Umbilical cord (tissue), 2 donors: ENCODE measurements around the gene CASQ1. TPM values are rescaled to one million over a fixed set of nuclear protein-coding genes. Genes with fewer than 3 reads are reported as not detected.

ENCODE experiments used
- DNase-seq: peaks from one replicate; pipeline ENCODE4 v3.0.0-alpha.2; 2015; ENCODE audit warnings: low spot score
- total RNA-seq: library from RNA; depleted of rRNA; stranded (reverse); fragments of >200 nt; gene quantifications from one replicate; pipeline ENCODE4 v1.2.3, GENCODE V29; 2014; ENCODE audit warnings: low replicate concordance; ENCODE audit not compliant: insufficient read depth

The CASQ1 gene
- total RNA-seq, 1 donor from 2014 or later = not detected

DNA sequence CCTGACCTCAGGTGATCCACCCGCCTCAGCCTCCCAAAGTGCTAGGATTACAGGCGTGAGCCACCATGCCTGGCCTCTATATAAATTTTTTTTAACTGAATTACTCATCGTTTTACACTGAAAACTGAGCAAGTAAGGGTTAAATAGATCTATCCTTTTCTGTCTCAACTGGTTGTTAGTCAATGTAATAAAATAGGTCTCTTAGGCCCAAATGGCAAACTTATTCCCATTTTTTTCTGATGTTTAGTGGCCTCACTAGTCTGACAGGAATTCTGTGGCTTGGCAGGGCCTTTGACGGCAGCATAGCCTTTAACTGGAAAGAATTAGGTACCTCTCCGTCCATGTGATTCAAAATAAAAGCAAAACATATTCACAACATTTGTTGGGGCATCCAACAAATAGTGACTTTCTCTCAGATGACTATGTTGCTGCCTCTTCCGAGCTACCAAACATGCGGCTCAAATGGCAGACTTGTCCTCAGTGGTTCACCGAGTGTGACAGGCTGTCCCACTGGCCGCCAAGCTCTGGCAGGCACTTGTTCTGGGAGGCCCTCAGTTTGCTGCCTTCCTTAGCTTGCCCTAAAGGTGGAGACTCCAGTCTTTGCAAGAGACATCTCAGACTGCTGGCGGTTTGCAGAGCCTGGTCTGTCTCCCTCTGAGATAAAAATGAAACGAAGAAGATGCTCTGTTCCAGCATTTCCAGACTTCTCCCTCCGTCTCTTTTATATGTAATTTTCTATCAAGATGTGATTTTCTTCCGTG lies 21.6 kb upstream of the CASQ1 start:
- DNase-seq = peak; percentile 42

GRCh38 chr1:160169553-160170399 lies 20.6 kb upstream of the CASQ1 start:
- DNase-seq = no peak

- DNase-seq = no peak
Measured at GRCh38 chr1:160171354-160171753, 19.0 kb upstream of the CASQ1 start.

GRCh38 chr1:160171980-160172379 lies 18.4 kb upstream of the CASQ1 start:
- no peak for DNase-seq

DNA sequence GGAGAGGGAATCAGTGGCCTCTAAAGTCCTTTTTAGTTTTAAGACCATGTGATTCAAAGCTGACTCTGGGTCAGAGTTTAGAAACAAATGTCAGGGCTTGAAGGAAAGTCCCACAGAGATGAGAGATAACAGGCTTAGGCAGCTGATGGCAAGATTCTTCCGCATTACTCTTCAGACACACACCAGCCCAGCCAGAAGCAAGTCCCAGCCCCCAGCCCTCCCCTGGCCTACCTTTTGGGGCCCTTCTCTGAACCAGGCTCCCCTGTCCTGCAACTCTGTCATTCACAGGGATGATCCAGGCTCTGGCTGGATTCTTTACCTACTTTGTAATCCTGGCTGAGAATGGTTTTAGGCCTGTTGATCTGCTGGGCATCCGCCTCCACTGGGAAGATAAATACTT lies 13.1 kb upstream of the CASQ1 start:
- DNase-seq = peak; percentile 75

DNA sequence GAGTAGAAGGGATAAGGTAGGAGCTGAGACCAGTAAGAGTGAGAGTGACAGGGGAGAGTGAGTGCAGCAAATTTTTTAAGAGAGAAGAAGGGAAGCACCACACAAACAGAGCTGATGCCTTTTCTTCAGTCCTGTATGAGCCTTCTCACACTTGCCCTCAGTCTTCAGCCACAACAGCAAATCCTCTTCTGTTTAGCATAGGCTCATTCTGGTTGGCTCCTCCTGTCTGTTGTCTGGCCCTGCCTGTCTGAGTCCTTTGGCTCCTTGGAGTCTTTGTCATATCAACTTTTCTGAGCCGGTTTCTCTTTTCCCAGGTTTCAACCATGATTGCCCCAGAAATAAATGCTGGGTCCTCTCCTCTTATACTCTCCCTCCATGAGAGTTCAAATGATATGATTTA lies 12.7 kb upstream of the CASQ1 start:
- no peak for DNase-seq

DNA sequence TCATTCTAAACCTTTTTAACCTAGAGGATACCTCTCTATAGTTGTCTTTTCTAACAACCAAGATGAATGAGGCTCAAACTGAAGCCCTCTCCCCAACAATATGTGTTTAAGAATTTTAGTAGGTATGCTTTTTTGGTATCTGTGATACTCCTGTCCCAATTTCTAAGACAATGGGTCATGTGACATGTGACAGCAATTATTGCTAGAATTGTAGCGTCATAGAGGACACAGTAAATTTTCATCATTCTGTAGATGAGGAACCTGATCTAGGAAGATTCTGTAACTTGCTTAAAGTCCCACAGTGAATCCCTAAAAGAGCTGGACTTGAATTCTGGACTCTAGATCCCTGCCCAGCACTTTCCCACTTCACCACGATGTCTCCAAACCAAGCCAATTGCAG lies 11.6 kb upstream of the CASQ1 start:
- DNase-seq = no peak

DNA sequence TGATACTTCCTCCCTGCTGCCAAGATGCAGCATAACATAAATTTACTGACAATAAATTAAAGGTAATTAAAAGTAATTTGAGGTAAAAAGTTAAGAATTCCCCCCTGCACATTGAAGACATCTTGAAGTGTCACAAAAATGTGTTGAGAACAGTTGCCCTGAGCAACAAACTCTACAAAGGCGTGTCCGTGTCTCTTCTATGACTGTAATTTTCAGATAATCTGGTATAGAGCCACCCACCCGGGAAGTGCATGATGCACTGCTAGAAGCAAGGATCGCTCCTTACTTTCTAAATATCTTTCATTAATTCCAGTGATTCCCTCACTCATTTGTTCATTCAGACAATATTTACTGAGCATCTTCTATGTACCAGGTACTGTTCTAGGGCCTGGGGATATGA lies 11.0 kb upstream of the CASQ1 start:
- DNase-seq = no peak

- DNase-seq = no peak
Measured at GRCh38 chr1:160186246-160186645, 4.1 kb upstream of the CASQ1 start.

DNA sequence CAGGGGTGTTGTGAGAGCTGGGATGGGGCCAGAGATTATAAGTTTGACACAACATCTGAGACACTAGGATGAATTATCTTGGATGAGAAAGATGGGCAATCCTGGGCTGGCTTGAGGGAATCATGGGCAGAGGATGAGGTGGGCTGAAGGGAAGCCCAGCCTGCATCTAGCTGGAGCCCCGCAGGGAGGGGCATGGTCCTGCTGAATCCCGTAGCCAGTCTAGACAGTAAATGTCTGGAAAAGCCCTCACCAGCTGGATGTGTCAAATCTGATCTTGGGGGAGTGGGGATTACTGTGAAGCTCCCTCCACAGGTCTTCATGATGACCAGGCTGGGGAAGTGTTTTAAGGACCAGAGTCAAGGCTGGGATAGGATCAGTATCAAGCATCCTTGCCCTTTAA lies 3.6 kb upstream of the CASQ1 start:
- DNase-seq = no peak

DNA sequence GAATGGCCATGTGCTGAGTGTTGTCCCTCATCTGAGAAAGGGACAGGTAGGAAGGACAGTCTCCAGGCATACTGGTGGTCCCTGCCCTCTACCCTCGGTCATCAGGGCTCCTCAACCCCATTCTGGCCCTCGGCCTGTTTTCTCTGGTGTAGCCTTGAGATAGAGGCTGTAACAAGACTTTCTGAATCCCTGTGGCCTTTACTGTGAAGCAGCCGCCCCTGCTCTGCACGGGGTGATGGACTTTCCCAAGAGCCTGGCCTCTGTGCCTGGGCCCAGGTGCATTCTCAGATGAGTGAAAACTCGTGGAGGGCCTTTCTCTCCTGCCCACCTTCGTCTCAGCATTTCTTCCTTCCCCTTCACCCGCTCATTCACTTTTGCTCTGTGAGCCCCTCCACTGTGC lies 3.0 kb upstream of the CASQ1 start:
- no peak for DNase-seq

GRCh38 chr1:160188341-160188740 lies 2.0 kb upstream of the CASQ1 start:
- no peak for DNase-seq

- DNase-seq = no peak
Measured at GRCh38 chr1:160191756-160192155, 1.4 kb downstream of the CASQ1 start.

- no peak for DNase-seq
Measured at GRCh38 chr1:160192234-160192633, 1.9 kb downstream of the CASQ1 start.

DNA sequence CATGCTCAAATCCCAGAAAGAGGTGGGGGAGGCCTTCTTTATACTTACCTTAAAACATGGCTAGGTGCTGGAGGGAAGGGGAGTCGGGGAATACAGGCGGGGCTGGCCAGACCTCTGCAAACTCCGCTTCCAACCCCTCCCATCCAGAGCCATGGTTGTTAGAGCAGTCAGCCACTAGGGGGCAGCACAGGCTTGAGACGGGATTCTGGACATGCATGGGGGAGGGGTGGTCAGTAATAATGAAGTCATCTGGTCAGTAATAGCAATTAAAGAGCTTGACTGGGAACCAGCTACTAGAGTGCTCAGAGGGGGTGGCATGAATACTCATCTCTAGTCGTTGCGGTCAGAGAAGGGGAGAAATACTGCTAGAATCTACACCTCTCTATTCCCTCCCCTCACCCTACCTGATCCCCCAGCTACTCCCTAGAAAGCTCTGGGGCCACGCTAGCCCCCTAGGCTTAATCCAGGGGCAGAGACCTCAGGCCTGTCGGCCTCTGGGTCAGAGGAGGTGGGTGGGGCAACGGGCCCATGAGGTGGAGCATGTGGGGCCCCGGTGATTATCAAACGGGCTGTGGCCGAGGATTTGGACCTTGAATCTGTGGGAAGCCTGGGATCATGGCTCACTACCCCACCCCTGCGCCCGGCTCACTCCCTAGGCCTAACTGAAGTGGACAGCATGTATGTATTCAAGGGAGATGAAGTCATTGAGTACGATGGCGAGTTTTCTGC lies 2.9 kb downstream of the CASQ1 start:
- peak; percentile 86 for DNase-seq

- no peak for DNase-seq
Measured at GRCh38 chr1:160193832-160194736, 3.7 kb downstream of the CASQ1 start.

- DNase-seq = no peak
Measured at GRCh38 chr1:160194737-160195059, 4.3 kb downstream of the CASQ1 start.

GRCh38 chr1:160196143-160196542 lies 5.8 kb downstream of the CASQ1 start:
- no peak for DNase-seq

DNA sequence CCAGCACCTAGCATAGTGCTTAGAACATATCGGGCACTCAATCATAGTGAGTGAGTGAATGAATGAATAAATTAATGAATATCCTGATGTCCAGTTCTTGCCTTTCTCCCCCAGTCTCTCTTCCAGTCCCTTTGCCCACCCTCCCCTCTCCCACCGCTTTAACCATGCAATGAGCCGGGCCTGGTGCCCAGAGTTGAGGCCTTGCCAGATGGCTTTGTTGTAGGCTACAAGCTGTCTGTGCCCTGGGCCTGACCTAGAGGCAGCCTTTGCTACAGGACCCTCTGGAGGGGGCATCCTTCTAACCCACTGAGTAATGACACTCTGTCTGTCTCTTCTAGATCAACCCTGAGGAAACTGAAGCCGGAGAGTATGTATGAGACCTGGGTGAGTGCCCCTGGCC lies 6.9 kb downstream of the CASQ1 start:
- no peak for DNase-seq

- DNase-seq = no peak
Measured at GRCh38 chr1:160200786-160201185, 10.4 kb downstream of the CASQ1 start.

GRCh38 chr1:160204526-160205241 lies 14.3 kb downstream of the CASQ1 start:
- peak; percentile 43 for DNase-seq
